Putamen (tissue), 1 donor: ENCODE results near the gene KCNJ16.
"Not testable (repeated sequence)": the region's sequence is repeated elsewhere in the genome, so short reads cannot be mapped to it uniquely, and the experiment has no call there.

Source experiments
- DNase-seq: peaks from one replicate; pipeline ENCODE4 v3.0.0-alpha.2; 2016; ENCODE audit warnings: low spot score

KCNJ16 gene

GRCh38 chr17:70074956-70075355, at the start of gene KCNJ16:
Gene KCNJ16 (plus strand): TSS chr17:70075225. CDS start chr17:70132088, 56,863 bp downstream.
- no peak for DNase-seq

DNA sequence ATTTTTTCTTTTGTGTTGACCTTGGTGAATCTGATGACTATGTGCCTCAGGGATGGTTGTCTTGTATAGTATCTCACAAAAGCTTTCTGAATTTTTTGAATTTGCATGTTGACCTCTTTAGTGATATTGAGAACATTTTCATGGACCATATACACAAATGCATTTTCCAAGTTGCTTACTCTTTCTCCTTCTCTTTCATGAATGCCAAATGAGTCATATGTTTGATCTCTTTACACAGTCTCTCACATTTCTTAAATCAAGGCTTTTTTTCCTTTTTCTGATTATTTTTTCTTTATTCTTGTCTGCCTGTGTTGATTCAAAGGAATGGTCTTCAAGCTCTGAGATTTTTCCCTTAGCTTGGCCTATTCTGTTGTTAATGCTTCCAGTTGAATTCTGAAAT, 46.6 kb upstream of the KCNJ16 start:
- no peak for DNase-seq

- DNase-seq, result no peak
Observed at GRCh38 chr17:70028978-70029767, 45.9 kb upstream of the KCNJ16 start.

GRCh38 chr17:70030371-70030770, 44.7 kb upstream of the KCNJ16 start:
- no peak for DNase-seq

GRCh38 chr17:70031341-70031740, 43.7 kb upstream of the KCNJ16 start:
- DNase-seq, result no peak

- DNase-seq, result no peak
Observed at GRCh38 chr17:70033165-70033564, 41.9 kb upstream of the KCNJ16 start.

- no peak for DNase-seq
Observed at GRCh38 chr17:70034158-70034557, 40.9 kb upstream of the KCNJ16 start.

GRCh38 chr17:70037498-70037897, 37.5 kb upstream of the KCNJ16 start:
- DNase-seq, result no peak

GRCh38 chr17:70040336-70040735, 34.7 kb upstream of the KCNJ16 start:
- DNase-seq, result no peak

GRCh38 chr17:70041061-70041460, 34.0 kb upstream of the KCNJ16 start:
- no peak for DNase-seq

DNA sequence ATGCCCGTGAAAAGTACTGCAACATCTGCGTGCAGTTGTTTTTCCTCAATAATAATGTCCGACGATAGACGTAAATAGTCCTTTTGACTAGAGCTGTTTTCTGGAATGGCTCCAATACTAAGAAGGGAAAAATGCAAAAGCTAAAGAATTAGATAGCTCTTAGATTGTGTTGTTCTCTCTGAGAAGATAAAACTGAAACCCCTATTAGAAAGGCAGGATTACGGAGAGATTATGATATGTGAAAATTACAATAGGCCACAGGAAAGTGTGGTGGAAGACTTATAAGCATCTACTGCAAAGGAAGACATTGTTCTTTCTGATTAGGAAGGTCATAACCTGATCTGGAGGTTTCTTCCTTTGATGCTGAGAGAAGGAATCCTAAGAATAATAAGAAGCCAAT, 33.5 kb upstream of the KCNJ16 start:
- no peak for DNase-seq

DNA sequence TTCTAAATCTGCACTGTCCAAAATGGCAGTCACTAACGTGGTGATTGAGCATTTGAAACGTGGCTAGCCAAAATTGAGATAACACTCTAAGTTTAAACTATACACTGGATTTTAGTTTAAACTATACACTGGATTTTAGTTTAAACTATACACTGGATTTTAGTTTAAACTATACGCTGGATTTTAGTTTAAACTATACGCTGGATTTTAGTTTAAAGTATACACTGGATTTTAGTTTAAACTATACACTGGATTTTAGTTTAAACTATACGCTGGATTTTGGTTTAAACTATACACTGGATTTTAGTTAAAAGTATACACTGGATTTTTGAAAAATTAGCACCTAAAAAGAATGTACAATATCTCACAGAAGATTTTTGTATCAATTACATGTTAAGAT, 29.2 kb upstream of the KCNJ16 start:
- not testable (repeated sequence) for DNase-seq

- no peak for DNase-seq
Observed at GRCh38 chr17:70047619-70048419, 27.2 kb upstream of the KCNJ16 start.

DNA sequence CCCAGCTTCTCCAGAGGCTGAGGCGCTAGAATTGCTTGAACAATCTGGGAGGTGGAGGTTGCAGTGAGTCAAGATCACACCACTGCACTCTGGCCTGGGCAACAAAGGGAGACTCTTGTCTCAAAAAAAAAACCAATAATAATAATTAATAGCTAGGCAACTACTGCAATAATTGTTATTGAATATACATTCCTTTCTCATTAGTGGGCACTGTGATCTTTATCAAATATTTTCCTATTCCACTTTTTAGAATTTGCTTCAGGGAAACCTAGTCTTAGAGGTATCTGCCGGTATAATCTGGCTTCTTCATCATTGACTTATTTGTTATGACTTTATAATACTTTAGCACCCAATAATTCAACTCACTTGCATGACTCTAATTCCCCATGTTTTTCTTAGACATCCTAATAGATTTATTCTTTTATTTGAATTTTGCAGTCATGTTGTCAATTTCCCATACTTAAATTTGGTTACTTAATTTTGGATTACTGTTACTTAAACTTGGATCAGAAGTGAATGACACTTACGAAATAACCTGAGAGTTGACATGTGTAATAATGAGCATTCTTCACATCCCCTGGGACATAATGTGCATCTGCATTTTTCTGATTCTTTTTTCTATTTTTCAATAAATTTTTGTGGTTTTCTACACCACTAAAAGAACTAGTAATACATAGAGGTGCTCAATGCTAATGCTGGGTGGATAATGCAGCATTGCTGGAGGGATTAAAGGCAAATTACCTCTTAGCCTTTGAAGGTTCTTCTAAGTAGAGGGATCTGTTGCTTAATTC, 25.0 kb upstream of the KCNJ16 start:
- DNase-seq, result no peak

DNA sequence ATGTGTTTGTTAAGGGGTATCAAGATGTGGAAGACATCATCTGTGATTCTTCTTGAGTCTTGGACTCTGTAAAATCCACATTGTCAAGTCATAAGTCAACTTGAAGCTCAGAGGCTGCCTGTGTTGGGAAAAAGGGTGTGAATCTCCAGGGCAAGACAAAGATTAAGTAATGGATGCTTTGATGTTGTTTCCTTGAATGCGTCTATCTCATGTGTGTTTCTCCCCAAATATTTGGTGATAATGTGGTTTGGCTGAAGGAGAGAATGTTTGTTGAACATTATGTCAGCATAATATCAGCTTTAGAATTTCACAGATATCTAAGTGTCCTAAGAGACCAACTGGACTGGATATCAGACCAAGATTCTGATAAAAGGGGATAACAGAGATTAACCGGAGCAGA, 24.1 kb upstream of the KCNJ16 start:
- no peak for DNase-seq

DNA sequence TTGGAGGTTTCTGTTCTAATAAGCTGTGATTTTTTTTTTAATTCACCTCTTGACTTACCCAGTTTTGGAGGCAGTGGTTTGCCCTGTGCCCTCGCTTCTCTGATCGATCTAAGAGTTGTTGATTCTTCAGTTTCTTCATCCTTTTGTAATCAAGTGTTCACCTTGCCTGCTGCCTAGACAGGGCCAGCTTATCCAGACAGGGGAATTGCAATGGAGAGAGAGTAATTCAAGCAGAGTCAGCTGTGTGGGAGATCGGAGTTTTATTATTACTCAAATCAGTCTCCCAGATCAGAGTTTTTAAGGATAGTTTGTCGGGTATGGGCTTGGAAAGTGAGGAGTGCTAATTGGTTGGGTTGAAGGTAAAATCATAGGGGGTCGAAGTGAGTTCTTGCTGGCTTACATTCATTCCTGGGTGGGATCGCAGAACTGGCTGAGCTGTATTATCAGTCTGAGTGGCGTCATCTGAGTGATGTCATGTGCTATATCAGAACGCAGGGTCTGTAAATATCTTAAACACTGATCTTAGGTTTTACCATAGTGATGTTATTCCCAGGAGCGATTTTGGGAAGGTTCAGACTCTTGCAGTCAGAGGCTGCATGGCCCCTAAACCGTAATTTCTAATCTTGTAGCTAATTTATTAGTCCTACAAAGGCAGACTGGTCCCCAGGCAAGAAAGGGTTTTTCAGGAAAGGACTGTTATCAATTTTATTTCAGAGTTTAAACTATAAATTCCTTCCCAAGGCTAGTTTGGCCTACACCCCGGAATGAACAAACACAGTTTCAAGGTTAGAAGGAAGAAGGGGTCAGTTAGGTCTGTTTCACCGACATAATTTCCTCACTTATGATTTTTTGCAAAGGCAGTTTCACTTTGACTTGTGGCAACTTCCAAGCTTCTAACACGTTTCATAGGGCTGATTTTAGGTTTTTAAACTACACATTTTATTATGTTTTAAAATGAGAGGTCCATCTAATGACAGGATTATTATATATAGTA, 21.5 kb upstream of the KCNJ16 start:
- DNase-seq, result no peak

GRCh38 chr17:70055000-70055399, 20.0 kb upstream of the KCNJ16 start:
- DNase-seq, result no peak

- no peak for DNase-seq
Observed at GRCh38 chr17:70059071-70059470, 16.0 kb upstream of the KCNJ16 start.

- no peak for DNase-seq
Observed at GRCh38 chr17:70059649-70060048, 15.4 kb upstream of the KCNJ16 start.

DNA sequence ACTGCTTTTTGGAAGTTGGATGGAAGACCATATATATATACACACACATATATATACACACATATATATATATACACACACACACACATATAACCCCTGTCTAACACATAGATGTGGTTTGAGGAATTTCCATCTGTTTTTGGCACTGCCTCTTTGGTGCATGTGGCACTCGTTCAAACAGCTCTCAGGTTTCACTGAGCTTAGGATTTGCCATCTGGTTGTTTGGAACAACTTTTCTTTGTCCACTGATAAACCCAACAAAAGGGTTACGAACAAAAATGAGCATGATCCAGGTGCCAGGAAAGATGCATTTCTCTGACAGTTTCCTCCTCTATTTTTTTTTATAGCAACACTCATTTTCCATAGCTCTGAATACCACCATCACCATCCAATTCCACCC, 14.6 kb upstream of the KCNJ16 start:
- no peak for DNase-seq

DNA sequence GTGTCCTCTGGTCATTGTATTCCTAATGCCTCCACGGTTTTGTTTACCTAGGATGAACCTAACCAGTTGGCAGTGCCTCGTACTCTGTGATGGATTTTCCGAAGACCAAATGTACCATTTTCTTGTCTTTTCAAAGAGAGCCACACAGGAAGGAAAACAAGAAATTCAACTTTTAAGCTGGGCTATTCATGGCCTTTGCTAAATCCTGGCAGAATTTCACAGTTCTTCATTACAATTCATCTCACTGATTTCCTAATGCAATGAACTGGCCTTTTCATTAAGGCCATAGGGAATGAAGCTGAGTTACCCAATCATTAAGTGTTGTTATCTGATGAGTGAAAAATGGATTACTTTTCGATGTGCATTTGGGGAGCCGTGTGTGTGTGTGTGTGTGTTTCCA, 7.9 kb upstream of the KCNJ16 start:
- peak; percentile 11 for DNase-seq
